Keratinocyte (primary cell): ENCODE results near the gene SLU7. TPM values are rescaled to one million over a fixed set of nuclear protein-coding genes. Genes with fewer than 3 reads are reported as not detected.

Source experiments
- DNase-seq: peaks from one replicate; pipeline ENCODE4 v3.0.0-alpha.2; 2011; ENCODE audit warnings: low read depth, missing footprints, low spot score
- FAIRE-seq: peaks from 2 replicates; lab custom pipeline; 2011; peaks lifted over from hg19 to GRCh38; lab: Jason Lieb, UNC
- H2AFZ ChIP-seq: 2 replicates; pipeline ENCODE4 v1.6.0; 2012; ENCODE audit warnings: low read length, control low read depth, inconsistent platforms; ENCODE audit not compliant: control insufficient read depth
- H3K27ac ChIP-seq: 2 replicates; pipeline ENCODE4 v1.5.1; 2011; ENCODE audit warnings: low read length; ENCODE audit not compliant: control insufficient read depth, insufficient read depth
- H3K27me3 ChIP-seq: 3 replicates; pipeline ENCODE4 v1.6.0; 2011; ENCODE audit warnings: low read length; ENCODE audit not compliant: control insufficient read depth, insufficient read depth; ENCODE audit errors: extremely low read depth
- H3K36me3 ChIP-seq, 2 experiments: 2 replicates in 1 of 2; 3 replicates in 1 of 2; pipeline ENCODE4 v1.5.1; 2011; ENCODE audit warnings: low read length in 2 of 2, mild to moderate bottlenecking in 1 of 2; ENCODE audit not compliant: control insufficient read depth in 2 of 2, insufficient read depth in 2 of 2; ENCODE audit errors: extremely low read depth in 1 of 2
- H3K4me1 ChIP-seq: 3 replicates; pipeline ENCODE4 v1.5.1; 2011; ENCODE audit warnings: low read length; ENCODE audit not compliant: control insufficient read depth, insufficient read depth; ENCODE audit errors: extremely low read depth
- H3K4me2 ChIP-seq: 3 replicates; pipeline ENCODE4 v1.6.0; 2011; ENCODE audit warnings: low read depth, low read length; ENCODE audit not compliant: control insufficient read depth, insufficient read depth; ENCODE audit errors: extremely low read depth
- H3K4me3 ChIP-seq, 3 experiments: fragments of 200-600 bp in 1 of 3; sonication (generic) in 1 of 3; 2 replicates in 2 of 3; 3 replicates in 1 of 3; pipeline ENCODE4 v1.5.1; 2011 to 2016; ENCODE audit warnings: low read length in 3 of 3, mild to moderate bottlenecking in 3 of 3, control low read depth in 2 of 3, inconsistent platforms in 1 of 3, low read depth in 1 of 3, mixed read lengths in 1 of 3, mixed run types in 1 of 3, moderate library complexity in 1 of 3; ENCODE audit not compliant: control insufficient read depth in 2 of 3, insufficient read depth in 2 of 3; ENCODE audit errors: extremely low read depth in 1 of 3
- H3K79me2 ChIP-seq: 2 replicates; pipeline ENCODE4 v1.6.0; 2012; ENCODE audit warnings: low read length; ENCODE audit not compliant: control insufficient read depth, insufficient read depth
- H3K9ac ChIP-seq: 3 replicates; pipeline ENCODE4 v1.6.0; 2011; ENCODE audit warnings: low read length; ENCODE audit not compliant: control insufficient read depth, insufficient read depth; ENCODE audit errors: extremely low read depth
- H3K9me1 ChIP-seq: 3 replicates; pipeline ENCODE4 v1.6.0; 2011; ENCODE audit warnings: low read length; ENCODE audit not compliant: control insufficient read depth, insufficient read depth; ENCODE audit errors: extremely low read depth
- H3K9me3 ChIP-seq: 2 replicates; pipeline ENCODE4 v1.5.1; 2012; ENCODE audit warnings: low read depth, low read length; ENCODE audit not compliant: control insufficient read depth
- H4K20me1 ChIP-seq: 3 replicates; pipeline ENCODE4 v1.6.0; 2011; ENCODE audit warnings: low read length; ENCODE audit not compliant: control insufficient read depth, insufficient read depth; ENCODE audit errors: extremely low read depth
- EZH2 ChIP-seq: IDR thresholded peaks from one replicate; pipeline ENCODE4 v1.6.1; 2012; ENCODE audit warnings: inconsistent platforms, mild to moderate bottlenecking, low read length, moderate library complexity
- dilution Hi-C: fragments of 300-500 bp; cut with MboI; formaldehyde crosslinking; loops from one replicate; pipeline ENCODE4 v1.7.0; 2020; ENCODE audit warnings: low sequenced_read_pairs; ENCODE audit not compliant: extremely low pct_ligation_motif_present
- polyA plus RNA-seq, 5 experiments: library from polyadenylated mRNA; depleted of rRNA in 3 of 5; stranded (reverse) in 3 of 5; stranded (forward) in 1 of 5; unstranded in 1 of 5; fragments of >200 nt; gene quantifications; 1 replicate in 1 of 5; 2 replicates in 3 of 5; 3 replicates in 1 of 5; pipeline versions ENCODE4 v1.2.1 to v1.2.3, GENCODE V29; 2011 to 2012; ENCODE audit warnings: missing spikeins in 2 of 5, low read depth in 1 of 5, low replicate concordance in 1 of 5
- TF ChIP-seq, protein P1 (sequence below), 3 experiments: IDR thresholded peaks in 1 of 3; conservative IDR thresholded peaks in 1 of 3; optimal IDR thresholded peaks in 1 of 3; 2 replicates in 2 of 3; 3 replicates in 1 of 3; pipeline versions ENCODE3 to v1.5.1; 2011; ENCODE audit warnings: low read length in 3 of 3, mild to moderate bottlenecking in 3 of 3, moderate library complexity in 2 of 3, control low read depth in 1 of 3, inconsistent platforms in 1 of 3; ENCODE audit not compliant: insufficient read depth in 2 of 3; ENCODE audit errors: extremely low read depth in 1 of 3

Gene SLU7
- polyA plus RNA-seq, 1 donor (not counting 4 experiments of a cell fraction or from before 2014, with no cell fraction given) = 29.7 TPM

GRCh38 chr5:160467555-160468362 lies 48.9 kb upstream of the SLU7 start:
- Histone ChIP-seq H3K4me1 (no peaks in the 10 kb centered on the region), H4K20me1 (no peaks in the 10 kb centered on the region), H3K27ac (no peak overlapping the region), H3K36me3 (no peaks in the 10 kb centered on the region), H3K79me2 (no peaks in the 10 kb centered on the region), H3K4me3 (no peak overlapping the region), H2AFZ (peak overlapping the region; percentile 2), H3K27me3 (no peaks in the 10 kb centered on the region), H3K9ac (no peak overlapping the region), H3K4me2 (peak overlapping the region; percentile 34), H3K9me1 (no peaks in the 10 kb centered on the region), H3K9me3 (no peaks in the 10 kb centered on the region)
- TF ChIP-seq, protein P1, sequence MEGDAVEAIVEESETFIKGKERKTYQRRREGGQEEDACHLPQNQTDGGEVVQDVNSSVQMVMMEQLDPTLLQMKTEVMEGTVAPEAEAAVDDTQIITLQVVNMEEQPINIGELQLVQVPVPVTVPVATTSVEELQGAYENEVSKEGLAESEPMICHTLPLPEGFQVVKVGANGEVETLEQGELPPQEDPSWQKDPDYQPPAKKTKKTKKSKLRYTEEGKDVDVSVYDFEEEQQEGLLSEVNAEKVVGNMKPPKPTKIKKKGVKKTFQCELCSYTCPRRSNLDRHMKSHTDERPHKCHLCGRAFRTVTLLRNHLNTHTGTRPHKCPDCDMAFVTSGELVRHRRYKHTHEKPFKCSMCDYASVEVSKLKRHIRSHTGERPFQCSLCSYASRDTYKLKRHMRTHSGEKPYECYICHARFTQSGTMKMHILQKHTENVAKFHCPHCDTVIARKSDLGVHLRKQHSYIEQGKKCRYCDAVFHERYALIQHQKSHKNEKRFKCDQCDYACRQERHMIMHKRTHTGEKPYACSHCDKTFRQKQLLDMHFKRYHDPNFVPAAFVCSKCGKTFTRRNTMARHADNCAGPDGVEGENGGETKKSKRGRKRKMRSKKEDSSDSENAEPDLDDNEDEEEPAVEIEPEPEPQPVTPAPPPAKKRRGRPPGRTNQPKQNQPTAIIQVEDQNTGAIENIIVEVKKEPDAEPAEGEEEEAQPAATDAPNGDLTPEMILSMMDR (optimal IDR thresholded peaks at IDR 0.05 in 1 of 3, IDR thresholded peaks at IDR 0.05 in 1 of 3, conservative IDR thresholded peaks at IDR 0.05 in 1 of 3; ENCODE audit: extremely low read depth in 1 of 3, insufficient read depth in 2 of 3, low read length in 3 of 3) = no peak
- no peak for TF ChIP-seq EZH2
- no peak for DNase-seq
- dilution Hi-C loops = no loop called here
- FAIRE-seq = no peak

GRCh38 chr5:160466889-160467554 lies 48.1 kb upstream of the SLU7 start:
- no peak for DNase-seq
- H3K9ac ChIP-seq = no peak overlapping the region
- TF ChIP-seq, protein P1 (optimal IDR thresholded peaks at IDR 0.05 in 1 of 3, IDR thresholded peaks at IDR 0.05 in 1 of 3, conservative IDR thresholded peaks at IDR 0.05 in 1 of 3; ENCODE audit: extremely low read depth in 1 of 3, insufficient read depth in 2 of 3, low read length in 3 of 3) = no peak
- no peak for TF ChIP-seq EZH2
- no peaks in the 10 kb centered on the region for H4K20me1 ChIP-seq
- dilution Hi-C loops = no loop called here
- H3K36me3 ChIP-seq = no peaks in the 10 kb centered on the region
- H3K79me2 ChIP-seq = no peaks in the 10 kb centered on the region
- no peak overlapping the region for H3K4me3 ChIP-seq
- H3K4me1 ChIP-seq = no peaks in the 10 kb centered on the region
- H3K4me2 ChIP-seq = no peak overlapping the region
- H3K9me3 ChIP-seq = no peaks in the 10 kb centered on the region
- no peak for FAIRE-seq
- H2AFZ ChIP-seq = no peak overlapping the region
- no peaks in the 10 kb centered on the region for H3K27me3 ChIP-seq
- H3K27ac ChIP-seq = no peak overlapping the region
- no peaks in the 10 kb centered on the region for H3K9me1 ChIP-seq
